Subcutaneous abdominal adipose tissue (tissue), 5 donors: ENCODE measurements around the gene CDH15.
"Not testable (repeated sequence)": the region's sequence is repeated elsewhere in the genome, so short reads cannot be mapped to it uniquely, and the experiment has no call there.

Experiments
- H3K27ac ChIP-seq: one replicate; pipeline ENCODE4 v1.7.0; 2013; ENCODE audit warnings: low read depth, mild to moderate bottlenecking, inconsistent platforms, low read length, moderate library complexity
- H3K27me3 ChIP-seq, 5 donors: one replicate each; pipeline ENCODE4 v1.7.0; 2013; ENCODE audit warnings: low read length in 5 of 5, inconsistent platforms in 1 of 5; ENCODE audit not compliant: control insufficient read depth in 5 of 5, insufficient read depth in 4 of 5
- H3K36me3 ChIP-seq, 5 donors: one replicate each; pipeline ENCODE4 v1.7.0; 2013; ENCODE audit warnings: low read length in 5 of 5; ENCODE audit not compliant: control insufficient read depth in 5 of 5, insufficient read depth in 5 of 5
- H3K4me1 ChIP-seq, 5 donors: one replicate each; pipeline ENCODE4 v1.7.0; 2013; ENCODE audit warnings: low read length in 5 of 5, mild to moderate bottlenecking in 3 of 5, moderate library complexity in 1 of 5; ENCODE audit not compliant: control insufficient read depth in 5 of 5, insufficient read depth in 5 of 5
- H3K4me3 ChIP-seq, 5 donors: one replicate each; pipeline ENCODE4 v1.7.0; 2013; ENCODE audit warnings: low read length in 5 of 5, low read depth in 1 of 5
- H3K9ac ChIP-seq, 5 donors: one replicate each; pipeline ENCODE4 v1.7.0; 2013; ENCODE audit warnings: low read length in 5 of 5, mild to moderate bottlenecking in 4 of 5, moderate library complexity in 3 of 5
- H3K9me3 ChIP-seq, 5 donors: one replicate each; pipeline ENCODE4 v1.7.0; 2013; ENCODE audit warnings: low read length in 5 of 5; ENCODE audit not compliant: control insufficient read depth in 5 of 5
- donor health status: healthy.
- donor health status: healthy.
- donor health status: healthy.
- donor health status: healthy.
- donor health status: healthy.

CDH15 gene

GRCh38 chr16:89179148-89179484 lies 7.6 kb downstream of the CDH15 start:
- H3K9me3 ChIP-seq, result no peaks in the 10 kb centered on the region
- peaks cover 19 to 43% (median 34%) of the 10 kb centered on the region in 5 donors for H3K27me3 ChIP-seq
- H3K9ac ChIP-seq, result no peak overlapping the region
- no peak overlapping the region for H3K4me3 ChIP-seq
- H3K4me1 ChIP-seq, result peaks cover 0 to 4% (median 0%) of the 10 kb centered on the region in 5 donors
- no peaks in the 10 kb centered on the region for H3K36me3 ChIP-seq
- no peak overlapping the region for H3K27ac ChIP-seq

- Histone ChIP-seq H3K4me3 (no peak overlapping the region), H3K27me3 (peaks cover 19 to 43% (median 31%) of the 10 kb centered on the region in 5 donors), H3K27ac (no peak overlapping the region), H3K9me3 (no peaks in the 10 kb centered on the region), H3K9ac (no peak overlapping the region), H3K36me3 (no peaks in the 10 kb centered on the region), H3K4me1 (peaks cover 0 to 2% (median 0%) of the 10 kb centered on the region in 5 donors)
Observed at GRCh38 chr16:89179656-89180315, 8.2 kb downstream of the CDH15 start.

GRCh38 chr16:89183463-89183862 lies 11.9 kb downstream of the CDH15 start:
- Histone ChIP-seq H3K4me3 (no peak overlapping the region), H3K9ac (no peak overlapping the region), H3K9me3 (no peaks in the 10 kb centered on the region), H3K36me3 (no peaks in the 10 kb centered on the region), H3K27ac (no peak overlapping the region), H3K27me3 (peaks cover 12 to 36% (median 19%) of the 10 kb centered on the region in 5 donors), H3K4me1 (no peaks in the 10 kb centered on the region)

- Histone ChIP-seq H3K9ac (no peak overlapping the region), H3K36me3 (no peaks in the 10 kb centered on the region)
Observed at GRCh38 chr16:89183975-89184676, 12.6 kb downstream of the CDH15 start.

GRCh38 chr16:89184677-89184932 lies 13.1 kb downstream of the CDH15 start:
- no peaks in the 10 kb centered on the region for H3K4me1 ChIP-seq

More at GRCh38 chr16:89183975-89184676, 12.6 kb downstream of the CDH15 start:
- no peaks in the 10 kb centered on the region for H3K9me3 ChIP-seq
- peaks cover 12 to 30% (median 18%) of the 10 kb centered on the region in 5 donors for H3K27me3 ChIP-seq
- no peaks in the 10 kb centered on the region for H3K4me1 ChIP-seq
- H3K4me3 ChIP-seq, result no peak overlapping the region
- H3K27ac ChIP-seq, result no peak overlapping the region

GRCh38 chr16:89184933-89185794 lies 13.6 kb downstream of the CDH15 start:
- Histone ChIP-seq H3K9ac (no peak overlapping the region), H3K27me3 (peaks cover 11 to 21% (median 12%) of the 10 kb centered on the region in 5 donors), H3K36me3 (no peaks in the 10 kb centered on the region), H3K9me3 (no peaks in the 10 kb centered on the region), H3K4me3 (no peak overlapping the region), H3K4me1 (no peaks in the 10 kb centered on the region), H3K27ac (no peak overlapping the region)

More at GRCh38 chr16:89184677-89184932, 13.1 kb downstream of the CDH15 start:
- Histone ChIP-seq H3K27me3 (peaks cover 10 to 25% (median 17%) of the 10 kb centered on the region in 5 donors), H3K36me3 (no peaks in the 10 kb centered on the region), H3K27ac (no peak overlapping the region), H3K9me3 (no peaks in the 10 kb centered on the region), H3K4me3 (no peak overlapping the region), H3K9ac (no peak overlapping the region)

- H3K27me3 ChIP-seq, result peaks cover 12 to 23% (median 15%) of the 10 kb centered on the region in 5 donors
- not testable (repeated sequence) for H3K36me3 ChIP-seq, H3K4me3 ChIP-seq
Observed at GRCh38 chr16:89185887-89186592, 14.5 kb downstream of the CDH15 start.

GRCh38 chr16:89186593-89187031 lies 15.1 kb downstream of the CDH15 start:
- not testable (repeated sequence) for H3K27ac ChIP-seq, H3K9me3 ChIP-seq, H3K36me3 ChIP-seq, H3K4me1 ChIP-seq, H3K4me3 ChIP-seq, H3K9ac ChIP-seq
- H3K27me3 ChIP-seq, result peaks cover 9 to 23% (median 17%) of the 10 kb centered on the region in 5 donors

More at GRCh38 chr16:89185887-89186592, 14.5 kb downstream of the CDH15 start:
- H3K9me3 ChIP-seq, H3K27ac ChIP-seq, H3K4me1 ChIP-seq, H3K9ac ChIP-seq: not testable (repeated sequence)

- H3K27me3 ChIP-seq, result peaks cover 9 to 23% (median 17%) of the 10 kb centered on the region in 5 donors
Observed at GRCh38 chr16:89187032-89187769, 15.7 kb downstream of the CDH15 start.

More at GRCh38 chr16:89187032-89187769, 15.7 kb downstream of the CDH15 start:
- H3K9me3 ChIP-seq, result no peaks in the 10 kb centered on the region
- no peak overlapping the region for H3K9ac ChIP-seq
- H3K4me3 ChIP-seq, result no peak overlapping the region
- no peak overlapping the region for H3K27ac ChIP-seq
- H3K36me3 ChIP-seq, result no peaks in the 10 kb centered on the region
- peaks cover 0 to 9% (median 4%) of the 10 kb centered on the region in 5 donors for H3K4me1 ChIP-seq
